Measurements from ENCODE around the gene KLHL29.

The KLHL29 gene

DNA sequence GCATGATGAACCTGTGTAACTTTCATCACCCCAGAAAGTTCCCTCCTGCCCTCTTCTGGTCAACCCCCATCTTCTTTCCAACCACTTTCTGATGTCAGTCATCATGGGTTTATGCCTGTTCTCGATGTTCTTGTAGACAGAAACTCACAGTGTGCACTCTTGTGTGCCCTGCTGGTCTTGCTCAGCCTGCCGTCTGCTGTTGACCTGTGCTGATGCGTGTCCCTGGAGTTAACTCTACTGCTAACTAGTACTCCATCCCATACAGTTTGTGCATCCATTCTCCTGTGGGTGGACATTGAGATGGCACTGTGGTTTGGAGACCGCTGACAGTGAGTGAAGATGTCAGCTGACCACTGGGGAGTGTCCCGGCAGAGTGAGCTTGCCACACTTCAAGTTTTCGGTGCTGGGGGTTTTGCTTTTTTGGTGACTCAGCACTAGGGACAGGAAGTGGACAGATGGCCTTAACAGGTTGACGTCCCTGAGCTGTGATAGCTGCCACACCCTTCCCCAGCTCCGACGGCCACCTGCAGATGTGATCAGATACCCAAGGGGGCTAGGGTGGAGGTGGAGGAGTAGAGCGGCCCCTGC, 14.8 kb downstream of the KLHL29 start:
- no peak for DNase-seq

DNA sequence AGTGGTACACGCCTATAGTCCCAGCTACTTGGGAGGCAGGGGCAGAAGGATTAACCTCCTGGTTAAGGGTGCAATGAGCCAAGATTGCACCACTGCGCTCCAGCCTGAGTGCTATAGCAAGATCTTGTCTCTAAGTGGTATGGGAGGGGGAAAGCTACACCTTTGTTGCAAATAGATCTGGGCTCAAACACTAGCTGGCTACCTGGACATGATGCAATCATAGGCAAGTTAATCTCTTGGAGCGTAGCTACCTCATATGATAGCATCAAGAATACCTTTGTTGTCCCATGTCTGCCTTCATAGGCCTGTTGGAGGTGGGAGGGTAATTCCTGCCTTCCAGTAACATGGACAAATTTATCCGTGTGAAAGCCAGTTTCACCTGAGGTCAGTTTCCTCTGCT, 15.7 kb downstream of the KLHL29 start:
- DNase-seq, result no peak

- no peak for DNase-seq
These were observed 16.6 kb downstream of the KLHL29 start for GRCh38 chr2:23401427-23402204.

GRCh38 chr2:23402205-23402740, 17.3 kb downstream of the KLHL29 start:
- DNase-seq, result no peak

GRCh38 chr2:23404426-23404825, 19.4 kb downstream of the KLHL29 start:
- peak; percentile 78 for DNase-seq

- DNase-seq, result no peak
These were observed 24.3 kb downstream of the KLHL29 start for GRCh38 chr2:23409248-23409647.

DNA sequence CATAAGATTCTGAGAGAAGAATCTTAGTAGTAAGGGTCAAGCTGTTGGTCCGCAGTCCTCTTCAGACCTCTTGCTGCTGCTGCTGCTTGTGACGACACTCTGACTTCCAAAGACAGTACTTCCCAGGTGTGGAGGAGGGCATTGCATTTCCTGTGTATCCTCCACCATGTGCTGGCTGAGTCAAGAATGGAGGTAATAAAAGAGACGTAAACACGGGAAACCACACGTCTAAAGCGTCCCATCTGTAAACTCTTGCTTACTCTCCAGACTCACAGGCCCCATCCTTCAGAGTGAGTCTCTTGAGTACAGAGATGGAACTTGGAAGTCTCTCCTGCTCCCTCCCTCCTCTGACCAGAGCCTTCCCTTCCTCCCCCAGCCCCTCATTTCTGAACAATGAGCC, 25.6 kb downstream of the KLHL29 start:
- DNase-seq, result no peak

GRCh38 chr2:23411752-23412431, 26.9 kb downstream of the KLHL29 start:
- no peak for DNase-seq

- DNase-seq, result no peak
These were observed 27.7 kb downstream of the KLHL29 start for GRCh38 chr2:23412556-23413155.

DNA sequence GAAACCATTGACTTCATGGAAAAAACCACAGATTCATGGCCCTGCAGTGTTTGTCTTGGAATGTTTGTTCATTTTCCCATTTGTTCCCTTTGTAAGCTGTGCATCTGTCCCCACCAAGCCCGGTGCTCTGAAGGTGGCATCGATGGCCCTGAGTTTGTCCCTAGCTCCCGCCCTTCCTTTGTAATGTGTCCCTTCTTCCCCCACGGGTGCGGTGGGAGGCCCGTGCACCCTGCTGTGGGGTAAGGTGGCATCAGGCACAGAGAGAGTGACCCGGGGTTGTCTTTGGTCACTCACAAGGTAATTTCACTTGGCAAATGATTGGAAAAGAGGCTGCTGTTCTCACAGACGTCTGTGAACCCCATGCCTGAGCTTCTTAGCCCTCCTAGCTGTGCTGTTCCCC, 28.7 kb downstream of the KLHL29 start:
- no peak for DNase-seq

- DNase-seq, result no peak
These were observed 29.1 kb downstream of the KLHL29 start for GRCh38 chr2:23414106-23414505.

- no peak for DNase-seq
These were observed 29.9 kb downstream of the KLHL29 start for GRCh38 chr2:23414871-23415270.

GRCh38 chr2:23417310-23417709, 32.3 kb downstream of the KLHL29 start:
- no peak for DNase-seq

DNA sequence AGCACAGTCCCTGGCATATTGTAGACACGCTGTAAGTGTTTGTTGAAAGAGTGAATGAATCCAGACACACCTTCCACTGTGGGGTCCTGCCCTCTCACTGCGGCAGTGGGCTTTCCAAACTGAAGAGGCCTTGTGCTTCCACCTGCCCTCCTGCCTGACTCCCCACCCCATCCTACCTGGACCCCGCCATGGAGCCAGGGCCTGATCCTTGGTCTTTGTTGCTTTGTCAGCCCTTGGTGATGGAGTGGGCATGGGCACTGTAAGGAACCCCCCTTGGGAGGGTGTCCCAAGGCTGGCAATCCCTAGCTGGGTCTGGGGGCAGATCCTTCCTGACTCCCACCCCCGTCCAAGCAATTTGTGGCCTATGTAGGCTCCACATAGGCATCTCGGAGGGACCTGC, 33.1 kb downstream of the KLHL29 start:
- no peak for DNase-seq

DNA sequence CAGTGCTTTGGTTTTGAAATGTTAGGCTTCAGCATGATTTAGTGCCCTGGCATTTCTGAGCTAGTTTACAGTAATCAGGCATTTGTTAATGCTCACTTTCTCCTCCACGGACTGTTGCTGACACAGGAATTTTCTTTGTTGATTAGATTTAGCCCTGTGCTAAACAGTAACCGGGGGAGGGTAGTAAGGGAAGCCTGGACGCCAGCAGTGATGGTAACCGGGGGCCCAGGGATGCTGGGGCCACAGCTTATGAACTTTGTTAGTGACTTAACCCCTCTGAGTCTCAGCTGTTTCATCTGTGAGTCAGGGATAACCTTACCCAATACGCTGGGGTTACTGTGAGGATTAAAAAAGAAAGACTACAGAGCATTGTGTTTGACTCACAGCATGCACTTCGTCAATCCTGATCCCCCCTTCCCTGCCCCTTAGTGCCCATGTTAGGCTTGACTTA, 33.5 kb downstream of the KLHL29 start:
- no peak for DNase-seq

- DNase-seq, result no peak
These were observed 34.5 kb downstream of the KLHL29 start for GRCh38 chr2:23419171-23420090.

DNA sequence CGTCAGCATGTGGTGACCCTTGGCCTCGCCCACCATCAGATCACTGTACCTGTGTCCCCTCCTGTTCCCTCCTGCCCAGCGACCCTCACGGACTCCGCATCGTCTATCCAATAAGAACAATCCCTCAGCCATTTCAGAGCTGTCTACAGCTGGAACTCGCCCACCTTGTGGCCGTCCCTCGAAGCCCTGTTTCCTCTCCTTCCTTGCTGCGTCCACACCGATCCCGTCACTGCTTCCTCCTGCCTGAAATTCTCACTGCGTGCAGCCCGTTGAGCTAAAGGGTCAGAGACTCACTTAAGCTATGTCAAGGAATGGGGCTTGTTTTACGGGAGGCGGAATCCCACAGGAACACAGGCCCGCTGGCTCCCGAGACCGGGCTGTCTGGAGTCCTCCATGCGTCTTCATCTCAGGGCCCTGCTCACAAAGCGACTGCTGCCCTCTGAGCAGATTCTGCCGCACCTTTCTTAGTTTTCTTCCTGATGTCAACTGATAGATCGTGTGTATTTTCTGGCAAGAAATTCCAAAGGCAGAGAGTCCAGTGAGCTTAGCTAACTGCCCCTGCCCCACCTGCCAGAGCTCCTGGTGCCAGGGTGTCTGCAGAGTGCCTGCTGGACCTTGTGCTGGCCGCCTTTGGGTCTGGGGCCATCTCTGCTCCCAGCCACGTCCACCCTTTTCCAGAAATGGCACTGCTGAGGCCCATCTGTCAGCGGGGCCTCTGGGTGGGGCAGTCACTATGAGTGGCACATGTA, 35.3 kb downstream of the KLHL29 start:
- DNase-seq, result no peak

- DNase-seq, result no peak
These were observed 36.0 kb downstream of the KLHL29 start for GRCh38 chr2:23420840-23421476.

DNA sequence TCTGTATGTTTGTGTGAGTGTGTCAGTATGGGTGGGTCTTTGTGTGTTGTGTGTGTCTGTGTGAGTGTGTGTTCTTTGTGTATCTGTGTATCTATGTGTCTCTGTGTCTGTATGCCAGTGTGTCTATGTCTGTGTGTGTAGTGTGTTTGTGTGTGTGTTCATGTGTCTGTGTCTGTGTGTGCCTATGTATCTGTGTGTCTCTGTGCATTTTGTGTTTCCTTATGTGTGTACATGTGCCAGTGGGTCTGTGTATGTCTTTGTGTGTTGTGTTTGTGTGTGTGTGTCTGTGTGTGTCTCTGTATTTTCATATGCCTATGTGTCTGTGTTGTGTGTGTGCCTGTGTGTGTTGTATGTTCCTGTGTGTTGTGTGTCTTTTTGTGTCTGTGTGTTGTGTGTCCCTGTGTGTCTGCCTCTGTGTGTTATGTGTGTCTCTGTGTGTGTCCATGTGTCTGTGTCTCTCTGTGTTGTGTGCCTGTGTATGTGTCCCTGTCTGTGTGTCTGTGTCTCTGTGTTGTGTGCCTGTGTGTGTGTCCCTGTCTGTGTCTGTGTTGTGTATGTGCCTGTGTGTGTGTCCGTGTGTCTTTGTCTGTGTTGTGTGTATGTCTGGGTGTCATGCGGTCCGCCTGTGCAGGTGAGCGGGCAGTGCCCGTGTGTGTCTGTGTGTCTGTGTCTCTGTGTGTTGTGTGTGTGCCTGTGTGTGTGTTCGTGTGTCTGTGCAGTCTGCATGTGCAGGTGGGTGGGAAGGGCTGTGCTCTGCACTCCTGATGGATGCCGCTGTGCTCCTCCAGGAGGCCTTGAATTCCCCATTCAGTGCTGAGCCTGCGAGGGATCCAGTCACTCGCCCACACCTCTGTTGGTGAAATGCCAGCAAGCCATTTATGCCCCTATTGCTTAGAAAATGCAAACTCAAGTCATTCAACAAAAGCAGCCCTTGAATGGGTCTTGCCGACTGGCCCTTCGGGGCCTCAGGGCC, 37.4 kb downstream of the KLHL29 start:
- no peak for DNase-seq
